Left ventricle myocardium inferior (tissue), 1 donor: ENCODE data around the gene IFI44. TPM values are rescaled to one million over a fixed set of nuclear protein-coding genes. Genes with fewer than 3 reads are reported as not detected.

Experiments used
- DNase-seq: peaks from one replicate; pipeline ENCODE4 v3.0.0-alpha.2; 2020
- H3K27ac ChIP-seq: fragments of 200-600 bp; replicated peaks from 2 replicates; pipeline ENCODE4 v1.8.0; 2021
- H3K27me3 ChIP-seq: fragments of 200-600 bp; 2 replicates; pipeline ENCODE4 v1.8.0; 2021; ENCODE audit warnings: low read depth
- H3K36me3 ChIP-seq: fragments of 200-600 bp; 2 replicates; pipeline ENCODE4 v1.8.0; 2021
- H3K4me1 ChIP-seq: fragments of 200-600 bp; 2 replicates; pipeline ENCODE4 v1.8.0; 2021
- H3K4me3 ChIP-seq: fragments of 200-600 bp; 2 replicates; pipeline ENCODE4 v1.8.0; 2021; ENCODE audit warnings: mild to moderate bottlenecking, moderate library complexity
- H3K9me3 ChIP-seq: fragments of 200-600 bp; replicated peaks from 2 replicates; pipeline ENCODE4 v1.8.0; 2021
- intact Hi-C: fragments of 100-400 bp; cut with micrococcal nuclease; formaldehyde crosslinking; loops from one replicate; pipeline ENCODE4 v1.11.0; 2022
- long read RNA-seq: library from polyadenylated mRNA; unstranded; transcript quantifications from one replicate; pipeline ENCODE4 v2.0.0, GENCODE V29; 2021
- total RNA-seq: library from RNA; stranded (reverse); fragmentation: NEBNext Ultra II Directional; extraction: Animal tissue kit (Norgen Biotek cat#: 25700); gene quantifications from one replicate; pipeline ENCODE4 v1.2.1, GENCODE V29; 2021
- TF ChIP-seq, protein P1 (sequence below): fragments of 200-600 bp; IDR thresholded peaks from 2 replicates; pipeline ENCODE4 v1.8.0; 2021; ENCODE audit warnings: antibody characterized with exemption, mild to moderate bottlenecking, borderline replicate concordance
- donor health status: DM: no; HTN: yes; CAD: no; lungs with severe emphysema.

IFI44 gene, protein sequence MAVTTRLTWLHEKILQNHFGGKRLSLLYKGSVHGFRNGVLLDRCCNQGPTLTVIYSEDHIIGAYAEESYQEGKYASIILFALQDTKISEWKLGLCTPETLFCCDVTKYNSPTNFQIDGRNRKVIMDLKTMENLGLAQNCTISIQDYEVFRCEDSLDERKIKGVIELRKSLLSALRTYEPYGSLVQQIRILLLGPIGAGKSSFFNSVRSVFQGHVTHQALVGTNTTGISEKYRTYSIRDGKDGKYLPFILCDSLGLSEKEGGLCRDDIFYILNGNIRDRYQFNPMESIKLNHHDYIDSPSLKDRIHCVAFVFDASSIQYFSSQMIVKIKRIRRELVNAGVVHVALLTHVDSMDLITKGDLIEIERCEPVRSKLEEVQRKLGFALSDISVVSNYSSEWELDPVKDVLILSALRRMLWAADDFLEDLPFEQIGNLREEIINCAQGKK
- total RNA-seq: 6.6 TPM
- long read RNA-seq, partial matches to known transcripts: 0 of 1 reads
- long read RNA-seq, other reads (novel, unspliced or antisense): 0 of 1 reads

GRCh38 chr1:78649628-78650027, at the start of gene IFI44:
TSS of gene IFI44 (plus strand) at chr1:78649831. CDS start at chr1:78650196, 365 bp downstream.
- Histone ChIP-seq H3K9me3 (no peaks in the 10 kb centered on the region), H3K27ac (peak within 1 kb of the TSS; percentile 77), H3K4me1 (peaks cover 41% of the 10 kb centered on the region), H3K27me3 (no peaks in the 10 kb centered on the region), H3K36me3 (no peaks in the 10 kb centered on the region), H3K4me3 (peak within 1 kb of the TSS; percentile 61)
- TF ChIP-seq, protein P1, sequence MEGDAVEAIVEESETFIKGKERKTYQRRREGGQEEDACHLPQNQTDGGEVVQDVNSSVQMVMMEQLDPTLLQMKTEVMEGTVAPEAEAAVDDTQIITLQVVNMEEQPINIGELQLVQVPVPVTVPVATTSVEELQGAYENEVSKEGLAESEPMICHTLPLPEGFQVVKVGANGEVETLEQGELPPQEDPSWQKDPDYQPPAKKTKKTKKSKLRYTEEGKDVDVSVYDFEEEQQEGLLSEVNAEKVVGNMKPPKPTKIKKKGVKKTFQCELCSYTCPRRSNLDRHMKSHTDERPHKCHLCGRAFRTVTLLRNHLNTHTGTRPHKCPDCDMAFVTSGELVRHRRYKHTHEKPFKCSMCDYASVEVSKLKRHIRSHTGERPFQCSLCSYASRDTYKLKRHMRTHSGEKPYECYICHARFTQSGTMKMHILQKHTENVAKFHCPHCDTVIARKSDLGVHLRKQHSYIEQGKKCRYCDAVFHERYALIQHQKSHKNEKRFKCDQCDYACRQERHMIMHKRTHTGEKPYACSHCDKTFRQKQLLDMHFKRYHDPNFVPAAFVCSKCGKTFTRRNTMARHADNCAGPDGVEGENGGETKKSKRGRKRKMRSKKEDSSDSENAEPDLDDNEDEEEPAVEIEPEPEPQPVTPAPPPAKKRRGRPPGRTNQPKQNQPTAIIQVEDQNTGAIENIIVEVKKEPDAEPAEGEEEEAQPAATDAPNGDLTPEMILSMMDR: no peak
- peak; percentile 84 for DNase-seq
- intact Hi-C loops: no loop called here

DNA sequence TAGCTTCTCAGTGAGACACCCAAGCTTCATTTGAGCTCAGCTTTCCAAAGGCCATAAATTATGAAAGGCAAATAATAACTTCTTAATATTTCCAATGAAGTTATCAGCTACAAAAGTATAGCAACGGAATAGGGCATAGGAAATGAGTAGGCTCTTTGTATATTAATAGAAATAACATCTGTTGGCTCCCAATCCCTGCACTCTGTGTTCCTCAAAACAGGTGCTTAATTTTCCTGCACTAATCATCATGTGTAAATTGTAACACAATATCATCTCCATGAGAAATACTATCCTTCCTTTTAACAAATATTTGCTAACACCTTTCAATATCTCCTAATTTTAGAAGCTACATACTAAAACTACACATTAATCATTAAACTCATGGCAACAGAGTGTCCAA, 48.6 kb upstream of the IFI44 start:
- Histone ChIP-seq H3K4me3 (no peak overlapping the region), H3K27ac (no peak overlapping the region), H3K36me3 (no peaks in the 10 kb centered on the region), H3K9me3 (no peaks in the 10 kb centered on the region), H3K27me3 (no peaks in the 10 kb centered on the region), H3K4me1 (no peaks in the 10 kb centered on the region)
- intact Hi-C loops: no loop called here
- TF ChIP-seq, protein P1: no peak
- DNase-seq: no peak

- intact Hi-C loops: no loop called here
- Histone ChIP-seq H3K4me3 (no peak overlapping the region), H3K36me3 (no peaks in the 10 kb centered on the region), H3K27me3 (peaks cover 8% of the 10 kb centered on the region), H3K4me1 (no peaks in the 10 kb centered on the region), H3K9me3 (no peaks in the 10 kb centered on the region), H3K27ac (no peak overlapping the region)
- TF ChIP-seq, protein P1: no peak
- no peak for DNase-seq
Measured at GRCh38 chr1:78603206-78603605, 46.4 kb upstream of the IFI44 start.

DNA sequence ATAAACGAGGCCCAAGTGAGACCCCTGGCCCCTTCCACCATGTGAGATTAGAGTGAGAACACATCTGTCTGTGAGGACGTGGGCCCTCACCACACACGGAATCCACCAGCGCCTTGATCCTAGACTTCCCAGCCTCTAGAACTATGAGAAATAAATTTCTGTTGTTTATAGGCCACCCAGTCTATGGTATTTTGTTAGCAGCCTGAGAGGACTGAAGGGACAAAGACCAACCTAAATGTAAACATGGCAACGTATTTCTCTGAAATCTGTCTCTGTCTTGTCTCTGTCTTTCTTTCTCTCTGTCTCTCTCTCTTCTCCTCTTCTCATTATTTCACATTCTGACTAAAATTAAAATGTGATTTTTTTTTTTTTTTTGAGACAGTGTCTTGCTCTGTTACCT, 45.0 kb upstream of the IFI44 start:
- Histone ChIP-seq H3K4me3 (no peak overlapping the region), H3K36me3 (no peaks in the 10 kb centered on the region), H3K9me3 (no peaks in the 10 kb centered on the region), H3K27ac (no peak overlapping the region), H3K4me1 (no peaks in the 10 kb centered on the region), H3K27me3 (peaks cover 9% of the 10 kb centered on the region)
- TF ChIP-seq, protein P1: no peak
- no peak for DNase-seq
- intact Hi-C loops: loop anchor here (5.0 kb wide), 1 partner anchor 467 kb away; no protein-coding TSS in a partner anchor

- intact Hi-C loops: loop anchor here (5.0 kb wide), 1 partner anchor 469 kb away; no protein-coding TSS in a partner anchor
- DNase-seq: no peak
- H3K36me3 ChIP-seq: no peaks in the 10 kb centered on the region
- TF ChIP-seq, protein P1: no peak
- no peak overlapping the region for H3K27ac ChIP-seq
- H3K27me3 ChIP-seq: peaks cover 9% of the 10 kb centered on the region
- H3K4me3 ChIP-seq: no peak overlapping the region
- no peaks in the 10 kb centered on the region for H3K9me3 ChIP-seq
- no peaks in the 10 kb centered on the region for H3K4me1 ChIP-seq
Measured at GRCh38 chr1:78606274-78606673, 43.4 kb upstream of the IFI44 start.
